Suppressor macrophage treated with lipopolysaccharide for 1 hour (primary cell): ENCODE results near the gene USP2.

Experiments
- DNase-seq, 3 donors: peaks; one replicate each; pipeline ENCODE4 v3.0.0-alpha.2; 2020 to 2022

USP2 gene

DNA sequence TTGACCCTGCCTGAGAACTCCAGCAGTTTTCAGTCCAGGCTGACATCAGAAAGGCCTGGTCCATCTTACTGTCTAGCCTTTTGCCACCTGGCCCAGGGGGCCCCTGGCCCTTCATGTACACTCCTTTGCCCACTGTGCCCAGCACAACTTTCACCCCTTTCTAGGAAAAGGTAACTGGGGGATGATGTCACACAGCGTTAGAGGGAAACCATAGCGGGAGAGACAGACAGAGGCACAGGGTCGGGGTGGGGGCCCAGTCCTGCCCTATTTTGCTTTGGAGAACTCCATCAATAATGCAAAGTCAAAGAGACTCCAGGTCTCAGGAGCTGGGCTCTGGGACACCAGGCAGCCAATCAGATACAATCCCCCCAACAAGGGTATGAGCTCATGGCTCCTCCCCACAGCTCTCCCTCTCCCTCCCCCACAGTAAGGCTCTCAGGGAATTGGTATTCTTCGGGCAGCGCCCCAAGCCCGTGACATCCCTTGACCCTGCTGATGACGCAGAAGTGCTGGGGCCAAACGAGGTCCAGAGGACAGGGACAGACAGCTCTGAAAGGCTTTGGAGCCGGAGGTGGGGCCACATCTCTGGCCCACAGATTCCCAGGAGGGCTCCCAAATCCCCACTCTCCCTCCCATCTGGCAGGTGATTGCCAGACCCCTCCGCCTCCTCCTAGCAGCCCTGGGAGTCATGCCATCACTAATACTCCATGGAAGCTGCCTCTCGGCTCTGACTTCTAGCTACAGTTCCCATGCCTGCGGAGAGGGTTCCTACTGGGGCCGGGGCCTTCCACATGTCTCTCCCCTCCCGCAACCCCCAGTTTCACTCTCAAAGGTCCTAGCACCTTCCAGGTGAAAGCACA, 5.9 kb downstream of the USP2 start:
- no peak for DNase-seq

DNA sequence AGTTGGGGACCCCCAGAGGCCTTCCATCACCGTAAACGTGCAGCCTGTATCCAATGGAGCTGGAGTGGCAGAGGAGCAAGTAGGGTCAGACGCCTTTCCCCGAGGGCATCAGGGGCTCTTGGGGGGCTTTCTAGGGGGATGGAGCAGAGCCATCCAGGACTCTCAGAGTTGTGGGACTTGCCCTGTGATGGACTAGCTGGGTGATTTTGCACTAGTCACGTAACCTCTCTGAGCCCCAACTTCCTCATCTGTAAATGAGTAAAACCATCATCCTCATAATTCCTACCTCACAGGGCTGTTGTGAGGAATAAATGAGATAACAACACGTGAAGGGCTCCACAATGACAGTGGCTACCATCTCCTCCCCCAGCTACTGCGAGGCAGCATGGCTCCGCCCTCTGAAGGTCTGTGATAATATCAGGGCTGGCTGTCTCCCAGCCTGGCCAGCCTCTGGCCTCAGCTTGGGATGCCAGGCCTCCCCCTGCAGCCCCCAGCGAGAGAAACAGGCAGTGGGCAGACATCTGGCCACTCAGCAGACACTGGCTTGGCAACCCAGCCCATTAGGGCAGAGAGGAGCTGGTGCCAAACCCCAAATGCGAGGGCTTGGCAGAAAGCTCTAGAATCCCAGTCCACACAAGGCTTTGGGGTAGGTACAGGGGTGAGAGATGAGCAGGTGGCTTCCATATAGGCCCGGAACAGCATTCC, 6.7 kb downstream of the USP2 start:
- peak in 1 of 3 donors; percentile 31 for DNase-seq

DNA sequence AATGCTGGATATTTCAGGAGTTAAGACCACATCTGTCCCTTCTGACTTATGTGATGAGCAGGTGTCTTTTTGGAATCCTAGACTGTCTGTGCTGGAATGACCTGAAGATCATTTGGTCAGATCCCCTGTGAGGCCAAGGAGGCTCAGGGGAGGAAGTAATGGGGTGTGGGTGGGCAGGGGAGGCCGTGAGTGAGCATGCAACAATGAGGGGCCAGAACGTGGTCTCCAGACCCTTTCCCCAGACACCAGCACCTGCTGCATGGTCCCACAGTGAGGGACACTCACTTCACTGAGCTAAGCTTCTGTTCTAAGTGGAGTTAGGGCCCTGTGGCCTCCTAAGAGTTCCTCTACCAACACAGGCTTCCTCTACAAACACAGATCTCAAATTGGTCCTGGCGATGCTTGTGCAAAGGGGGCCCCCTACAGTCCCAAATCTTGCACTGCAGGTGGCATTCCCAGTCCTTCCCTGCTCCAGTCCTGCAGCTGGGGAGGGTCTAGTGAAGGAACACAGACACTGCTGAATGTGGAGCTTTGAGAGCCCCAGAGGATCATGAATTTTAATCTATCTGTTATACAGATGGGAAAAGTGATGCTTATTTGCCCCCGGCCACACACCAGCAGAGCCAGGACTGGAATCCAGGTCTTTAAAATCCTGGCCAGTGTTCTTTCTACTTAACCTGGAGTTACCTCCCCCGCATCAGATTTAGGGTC, 7.4 kb downstream of the USP2 start:
- peak; percentile 80 to 82 (median 81) for DNase-seq

DNA sequence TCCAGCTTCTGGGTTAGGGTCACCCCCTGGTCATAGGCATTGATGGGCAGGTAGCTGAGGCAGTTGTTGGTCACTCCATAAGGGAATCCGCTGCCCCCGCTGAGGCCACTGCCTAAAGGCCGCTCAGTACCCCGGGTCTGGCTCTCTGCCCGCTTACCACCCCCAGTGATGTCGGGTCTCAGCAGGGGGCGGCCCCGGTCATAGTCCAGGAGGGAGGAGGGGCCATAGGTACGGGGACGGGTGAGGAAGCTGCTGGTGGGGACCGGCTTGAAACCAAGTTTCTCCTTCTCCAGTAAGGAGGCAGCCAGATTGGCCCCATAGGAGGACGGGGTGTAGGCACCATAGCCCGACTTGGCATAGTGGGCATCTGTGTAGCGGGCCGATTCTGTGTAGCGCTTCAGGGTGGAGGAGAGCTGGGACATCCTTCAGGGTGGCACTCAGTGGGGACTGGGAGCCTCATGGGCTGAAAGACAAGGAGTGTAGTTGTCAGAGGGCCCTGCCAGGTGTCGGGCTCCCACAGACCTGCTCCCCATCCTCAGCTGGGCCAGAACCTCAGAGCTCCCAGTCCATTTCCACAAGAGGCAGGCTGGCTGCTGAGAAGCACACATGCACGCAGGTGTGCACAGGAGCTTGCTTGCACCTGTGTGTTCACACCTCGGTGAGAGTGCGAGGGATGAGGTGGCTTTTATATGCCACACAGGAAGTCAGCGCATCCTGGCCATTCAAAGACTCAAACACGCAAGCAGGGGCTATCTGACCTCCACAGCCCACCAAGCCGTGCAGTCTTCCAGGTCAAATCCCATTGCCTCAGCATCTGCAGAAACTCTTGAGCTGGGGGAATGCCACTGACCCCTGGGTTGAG, 8.2 kb downstream of the USP2 start:
- no peak for DNase-seq

DNA sequence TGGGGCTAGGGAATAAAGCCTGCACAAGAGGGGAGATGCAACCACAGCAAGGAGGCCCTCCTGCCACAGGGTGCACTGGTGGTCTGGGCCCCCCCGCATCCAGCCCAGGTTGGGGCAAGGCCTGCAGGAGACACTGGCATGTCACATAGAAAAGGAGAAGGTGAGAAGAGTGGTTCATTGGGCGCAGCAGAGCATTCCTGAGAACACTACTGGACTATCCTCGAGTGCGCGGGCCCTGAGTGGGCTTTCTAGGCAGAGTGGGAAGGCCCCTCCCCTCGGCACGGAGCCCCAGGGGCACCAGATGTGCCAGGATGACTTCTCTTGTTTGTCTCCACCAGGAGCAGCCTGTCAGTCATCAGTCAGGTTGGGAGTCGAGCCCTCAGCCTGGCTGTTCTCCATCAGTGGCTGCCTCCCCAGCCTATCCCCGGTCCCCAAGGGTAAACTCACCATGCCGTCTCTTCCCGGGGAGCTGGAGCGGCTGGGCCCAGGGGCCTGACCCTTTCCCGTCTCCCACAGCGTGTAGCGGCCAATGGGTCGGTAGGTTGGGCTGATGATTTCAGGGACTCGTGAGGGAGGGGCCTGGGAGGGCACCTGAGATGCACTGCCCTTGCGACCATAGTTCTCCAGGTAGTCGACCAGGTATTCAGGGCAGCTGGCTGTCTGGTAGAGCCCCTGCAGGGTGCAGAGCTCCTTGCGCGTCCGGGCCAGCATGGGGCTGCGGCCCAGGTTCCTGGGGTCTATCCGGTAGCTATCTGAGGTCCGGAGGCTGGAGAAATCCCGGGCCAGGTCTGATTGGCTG, 9.0 kb downstream of the USP2 start:
- no peak for DNase-seq

DNA sequence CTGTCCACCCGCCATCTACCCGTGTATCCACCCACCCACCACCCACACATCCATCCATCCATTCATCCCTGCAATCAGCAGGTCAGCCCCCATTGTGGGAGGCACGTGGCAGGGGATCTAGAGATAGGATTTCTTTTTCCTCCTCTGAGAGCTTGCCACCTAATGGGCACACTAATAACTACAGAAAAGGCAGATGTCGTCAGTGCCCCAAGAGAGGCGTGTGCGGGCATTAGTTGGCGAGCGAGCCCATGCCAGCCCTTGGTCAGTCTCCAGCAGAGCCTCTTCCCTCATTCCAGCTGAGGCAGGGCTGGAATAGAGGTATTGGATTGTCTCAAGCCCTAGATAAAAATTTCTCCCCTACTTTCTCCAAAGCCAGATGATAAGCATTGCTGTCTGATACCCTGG, 9.7 kb downstream of the USP2 start:
- DNase-seq = peak in 2 of 3 donors; percentile 38 to 40

DNA sequence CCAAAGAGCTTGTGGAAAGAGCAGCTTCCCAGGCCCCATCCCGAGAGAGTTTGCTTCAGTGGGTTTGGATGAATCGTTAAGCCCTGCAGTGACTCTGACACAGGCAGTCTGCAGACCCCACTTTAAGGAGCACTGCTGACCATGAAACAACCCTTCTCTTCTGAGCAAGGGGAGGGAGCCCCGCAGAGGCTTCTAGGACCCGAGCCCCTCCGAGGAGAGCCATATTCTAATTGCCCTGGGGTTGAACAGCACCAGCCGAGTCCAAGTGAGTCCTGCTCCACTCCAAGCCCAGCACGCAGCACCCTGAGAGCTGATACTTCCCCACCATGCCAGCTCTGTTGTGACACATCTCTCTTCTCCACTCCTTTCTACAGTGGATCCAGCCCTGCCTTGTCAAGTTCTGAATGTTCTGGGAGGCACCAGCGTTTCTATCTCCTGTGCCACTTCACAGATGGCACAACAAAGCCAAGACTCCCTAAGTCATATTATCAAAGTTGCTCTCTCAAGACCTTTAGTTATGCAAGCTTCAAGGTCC, 10.4 kb downstream of the USP2 start:
- DNase-seq = no peak

DNA sequence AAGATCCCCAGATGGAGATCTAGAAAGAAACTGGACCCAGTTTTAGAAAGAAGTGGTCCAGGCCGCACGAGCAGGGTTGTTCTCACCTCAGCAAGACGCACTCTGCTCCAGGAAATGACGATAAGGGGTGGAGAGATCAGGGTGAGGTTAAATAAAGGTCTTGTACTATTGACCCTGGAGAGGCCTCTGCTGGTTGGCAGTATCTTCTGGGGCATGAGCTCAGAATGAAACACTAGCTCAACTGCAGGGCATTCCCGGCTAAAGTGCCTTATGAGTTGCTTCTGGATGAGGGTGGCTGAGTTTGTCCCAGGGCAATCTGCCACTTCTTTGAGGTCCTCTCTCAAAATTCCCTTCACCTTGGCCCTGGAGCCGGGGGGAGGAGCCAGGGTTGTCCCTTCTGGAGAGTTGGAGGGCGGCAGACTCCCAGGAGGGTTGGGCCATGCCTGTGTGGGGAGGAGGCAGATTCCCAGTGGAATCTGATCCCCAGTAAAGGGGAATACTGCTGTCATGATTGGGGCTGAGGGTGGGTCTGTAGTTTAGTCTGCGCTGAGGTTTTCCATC, 10.9 kb downstream of the USP2 start:
- DNase-seq = no peak

DNA sequence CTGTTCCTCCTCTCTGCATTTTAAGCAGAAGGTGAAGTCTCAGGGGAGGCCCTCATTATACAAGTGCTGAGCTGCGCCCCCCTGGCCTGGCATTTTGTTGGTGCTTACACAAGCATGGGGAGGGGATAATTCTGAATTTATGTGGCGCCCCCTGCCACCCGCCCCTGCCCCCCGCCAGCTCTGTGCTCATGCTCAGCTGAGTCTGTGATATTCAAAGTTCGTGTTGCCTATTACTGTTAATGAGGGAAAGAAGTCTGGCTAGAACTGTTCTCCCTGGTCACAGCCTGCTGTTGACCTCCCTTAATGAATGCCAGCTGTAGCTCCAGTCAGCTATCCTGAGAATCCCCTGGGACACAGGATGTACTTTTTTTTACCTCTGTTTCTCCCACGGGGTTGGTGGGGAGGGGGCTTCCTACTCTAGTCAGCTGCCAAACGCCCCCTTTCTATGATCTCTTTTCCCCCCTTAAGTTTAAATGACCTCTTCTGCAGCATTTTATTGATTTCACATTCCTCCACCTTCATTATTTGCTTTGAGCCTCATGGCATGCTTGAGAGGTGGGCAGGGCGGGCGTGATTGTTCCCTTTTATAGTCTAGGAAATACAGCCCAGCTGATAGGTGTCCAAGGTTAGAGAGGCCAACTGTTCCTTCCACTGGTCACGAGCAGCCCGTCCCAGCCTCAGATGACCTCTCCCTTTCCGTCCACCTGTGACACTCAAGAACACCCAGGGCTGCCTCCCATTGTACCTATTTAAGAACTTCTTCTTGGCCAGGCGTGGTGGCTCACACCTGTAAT, 12.2 kb downstream of the USP2 start:
- DNase-seq = no peak

DNA sequence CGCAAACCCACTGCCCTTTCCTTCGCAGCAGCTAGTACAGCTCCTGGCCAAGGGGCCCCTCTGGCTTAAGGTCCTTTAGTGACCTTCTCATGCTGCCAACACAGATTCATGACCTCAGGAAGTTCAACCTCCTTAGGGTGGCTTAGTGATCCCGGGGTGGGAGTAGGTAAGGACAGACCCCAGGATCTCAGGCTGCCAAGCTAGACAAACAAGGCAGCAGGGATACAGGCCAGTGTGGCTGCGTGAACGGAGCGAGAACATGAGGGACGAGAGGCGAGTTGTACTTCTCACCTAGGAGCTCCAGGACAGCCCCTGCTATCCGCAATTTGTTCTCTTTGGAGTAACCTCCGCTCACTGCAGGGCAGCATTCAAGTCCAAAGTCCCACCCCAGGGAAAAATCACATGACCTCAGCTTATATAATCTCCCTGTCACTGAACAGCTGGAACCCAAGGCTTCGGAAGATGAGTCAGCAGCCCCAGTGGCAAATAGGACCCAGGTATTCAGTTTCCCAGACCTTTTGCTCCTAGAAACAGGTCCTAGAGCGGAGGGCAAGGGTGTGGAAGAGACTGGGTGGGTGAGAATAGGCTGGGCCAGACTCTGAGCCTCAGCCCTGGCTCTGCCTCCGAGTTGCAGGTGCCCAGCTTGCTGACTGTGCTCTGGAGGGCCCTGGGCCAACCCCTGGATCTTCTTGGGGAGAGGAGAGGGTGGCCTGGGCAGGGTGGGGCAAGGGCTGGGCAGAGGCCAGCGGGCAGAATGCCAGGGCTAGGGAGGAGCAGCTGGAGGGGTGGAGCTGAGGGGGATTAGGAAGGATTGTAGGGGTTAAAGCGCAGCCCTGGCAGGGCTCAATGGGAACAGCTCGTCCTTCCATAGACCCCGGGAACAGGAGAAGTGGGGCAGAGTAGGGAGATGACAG, 13.1 kb downstream of the USP2 start:
- no peak for DNase-seq

DNA sequence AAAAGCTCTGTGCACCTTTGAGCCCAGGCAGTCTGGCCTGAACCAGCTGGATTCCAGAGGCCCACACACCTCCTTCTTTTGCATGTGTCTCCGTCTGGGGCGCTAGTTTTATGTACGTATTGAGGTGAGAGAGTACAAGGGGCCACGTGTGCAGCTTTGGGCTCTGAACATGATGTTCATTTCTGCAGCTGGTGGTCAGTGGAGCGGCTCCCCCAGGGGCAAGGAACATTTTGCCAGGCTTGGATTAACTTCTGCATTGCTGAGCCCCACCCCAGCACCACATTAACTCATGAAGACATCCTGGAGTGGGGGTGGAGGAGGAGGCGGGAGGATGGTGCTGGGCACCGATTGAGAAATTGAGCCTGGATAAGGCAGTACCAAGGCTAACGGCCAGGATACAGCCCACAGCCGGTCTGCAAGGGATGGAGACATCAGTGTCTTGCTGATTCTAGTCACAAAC, 13.8 kb downstream of the USP2 start:
- DNase-seq = peak; percentile 55 to 66 (median 57)

DNA sequence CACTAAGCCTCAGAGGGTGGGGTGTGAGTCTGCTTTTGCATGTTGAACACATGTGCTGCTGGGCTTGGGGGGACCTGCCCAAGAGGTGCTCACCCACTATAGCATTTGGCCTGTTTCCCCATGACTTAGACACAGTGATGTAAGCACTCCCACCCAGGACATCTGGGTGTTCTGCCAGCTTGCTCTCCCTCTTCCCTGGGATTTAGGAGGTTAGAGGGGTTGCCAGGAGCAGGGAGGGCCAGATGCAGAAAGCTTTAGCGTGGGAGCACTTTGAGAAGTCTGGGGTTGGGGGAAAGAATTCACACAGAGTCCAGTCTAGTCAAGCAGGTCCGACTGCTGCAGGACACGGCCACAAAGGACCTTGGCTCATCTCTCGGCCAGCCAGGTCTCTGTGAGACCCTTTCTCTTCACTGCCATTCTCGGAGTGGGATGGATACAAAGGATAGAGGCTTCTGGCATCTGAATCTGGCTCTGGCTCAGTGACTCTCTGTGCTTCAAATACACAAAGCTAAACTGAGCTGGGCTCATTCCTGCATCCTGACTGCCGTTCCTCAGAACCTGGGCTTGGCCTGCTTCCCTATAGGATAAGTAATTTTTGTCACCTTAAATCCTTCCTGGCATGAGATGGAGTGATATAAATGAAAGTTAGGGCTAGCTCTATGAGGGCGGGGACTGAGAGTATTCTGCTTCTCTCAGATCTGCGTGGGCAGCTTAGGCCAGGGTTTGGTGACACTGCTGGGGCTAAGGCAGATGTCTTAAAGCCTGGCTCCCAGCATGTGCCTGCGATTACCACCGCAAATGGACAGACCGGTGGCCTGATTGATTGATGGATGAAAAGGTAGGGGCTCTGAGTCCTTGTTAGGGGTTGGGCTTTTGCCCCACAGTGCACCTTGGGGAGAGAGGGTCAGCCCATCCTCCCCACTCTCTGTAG, 14.5 kb downstream of the USP2 start:
- peak; percentile 33 to 45 (median 36) for DNase-seq

DNA sequence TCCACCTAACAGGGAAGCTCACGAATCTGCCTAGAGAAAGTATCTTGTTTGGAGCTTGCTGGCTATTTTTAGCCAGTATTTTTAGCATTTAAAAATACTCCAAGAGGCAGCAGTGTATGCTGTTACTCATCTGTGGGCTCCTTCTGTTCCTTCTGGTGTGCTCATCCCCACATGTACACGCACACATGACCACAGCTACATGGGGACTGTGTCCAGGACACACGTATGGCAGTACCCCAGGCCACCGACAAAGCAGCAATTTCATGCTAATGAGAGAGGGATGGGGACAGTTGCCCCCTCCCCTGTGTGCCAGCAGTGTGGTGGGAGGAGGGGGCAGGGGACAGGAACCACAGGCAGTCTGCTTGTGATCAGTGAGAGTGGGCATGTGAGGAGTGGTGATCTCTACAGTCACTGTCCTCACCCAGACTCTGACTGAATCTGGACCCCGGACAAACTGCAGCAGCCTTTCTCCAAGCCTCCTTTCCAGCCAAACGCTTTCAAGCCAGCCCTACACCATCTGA, 16.4 kb downstream of the USP2 start:
- DNase-seq = peak; percentile 48 to 64 (median 58)

DNA sequence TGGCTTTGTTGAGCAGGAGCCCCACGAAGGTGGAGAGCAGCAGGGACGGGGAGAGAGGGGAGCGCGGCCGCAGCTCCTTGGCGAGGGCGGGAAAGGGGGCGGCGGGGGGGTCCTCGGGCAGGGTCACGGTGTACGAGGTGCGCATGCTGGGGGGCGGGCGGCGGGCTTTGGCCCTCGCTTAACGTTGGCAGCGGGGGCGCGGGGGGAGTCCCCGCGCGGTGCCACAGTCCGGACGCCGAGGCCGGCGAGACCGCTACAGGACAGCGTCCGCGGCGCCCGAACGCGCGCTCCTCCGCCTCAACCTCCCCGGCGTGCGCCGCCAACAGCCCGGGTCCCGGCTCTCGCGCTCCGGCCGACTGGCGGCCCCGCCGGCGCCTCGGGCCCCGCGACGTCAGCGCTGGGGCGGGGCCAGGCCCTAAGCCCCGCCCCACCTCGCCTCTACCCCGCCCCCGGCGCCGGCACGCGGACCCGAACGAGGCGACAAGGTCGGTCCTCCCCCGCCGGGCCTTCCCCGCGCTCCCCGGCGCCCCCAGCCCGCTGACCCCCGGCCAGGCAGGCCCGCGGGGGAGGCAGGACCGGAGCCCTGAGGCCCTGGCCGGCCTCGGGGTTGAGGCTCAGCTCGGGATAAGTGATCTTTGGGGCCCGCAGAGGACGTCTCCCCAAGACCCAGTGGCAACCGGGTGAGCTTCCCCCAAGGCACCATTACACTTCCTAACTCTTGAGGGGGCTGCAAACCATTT, 17.5 kb downstream of the USP2 start:
- DNase-seq = peak; percentile 73 to 93 (median 84)

DNA sequence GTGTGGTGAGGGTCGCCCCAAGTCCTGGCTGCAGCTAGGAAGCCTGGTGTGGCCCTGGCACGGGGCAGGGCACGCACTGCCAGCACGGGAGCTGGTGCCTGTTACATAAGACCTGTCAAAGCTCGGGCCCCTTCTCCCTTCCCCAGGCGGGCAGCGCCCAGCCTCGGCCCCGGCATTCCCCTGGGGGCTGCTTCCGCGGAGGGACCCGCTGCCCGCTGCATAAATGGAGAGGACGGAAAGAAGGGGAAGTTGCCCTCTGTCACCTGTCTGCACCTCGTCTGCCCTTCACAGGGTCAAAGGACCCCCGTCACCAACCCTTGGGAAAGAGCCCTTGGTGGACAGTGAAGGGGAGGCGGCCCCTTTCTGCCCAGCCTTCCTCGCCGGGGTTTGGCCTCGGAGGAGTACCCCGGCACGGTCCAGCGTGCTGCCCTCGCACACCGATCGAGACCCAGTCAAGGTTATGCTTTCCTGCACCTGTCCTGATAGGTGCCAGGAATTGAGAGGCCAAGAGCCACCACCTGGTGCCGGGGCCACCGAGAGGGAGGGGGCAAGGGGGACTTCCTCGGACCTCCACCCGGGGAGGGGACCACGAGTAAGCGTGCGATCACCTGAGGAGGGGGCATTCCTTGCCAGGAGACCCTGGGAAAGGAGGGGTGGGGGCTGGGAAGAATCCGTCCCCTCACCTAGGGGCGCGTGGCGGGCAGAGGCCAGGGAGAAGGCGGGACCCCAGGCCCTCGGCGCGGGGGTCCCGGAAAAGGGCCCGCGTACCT, 18.2 kb downstream of the USP2 start:
- no peak for DNase-seq

DNA sequence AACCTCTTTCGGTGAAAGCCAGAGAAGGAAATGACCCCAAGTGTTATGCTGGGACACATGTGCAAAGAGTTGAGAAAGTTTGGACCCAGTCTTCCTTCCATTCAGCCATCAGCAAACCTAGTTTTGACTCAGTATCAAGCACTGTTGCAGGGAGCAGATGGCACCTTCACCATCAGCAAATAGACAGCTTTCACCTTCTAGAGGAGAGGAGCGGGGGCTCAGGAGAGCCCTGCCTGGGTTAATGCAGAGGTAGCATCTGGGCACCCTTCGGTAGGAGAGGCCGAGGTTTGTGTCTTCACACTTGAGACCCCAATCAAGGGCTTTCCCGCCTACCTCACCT, 18.8 kb downstream of the USP2 start:
- DNase-seq = no peak
